Endothelial cell of umbilical vein (primary cell): Measurements from ENCODE around the gene MPST. TPM values are rescaled to one million over a fixed set of nuclear protein-coding genes. Genes with fewer than 3 reads are reported as not detected.
A peak's percentile ranks its signal among the peaks of the same experiment; 100 is the strongest.

Source experiments
- BruUV-seq: library from RNA; stranded (reverse); fragments of 400-500 nt; replicated peaks from 2 replicates; lab custom pipeline; 2021; lab: Mats Ljungman, UMichigan
- CTCF ChIA-PET: fragments of 300-600, 350-600 bp; sonication (Branson Sonifier 250); formaldehyde crosslinking; loops from one replicate; lab custom pipeline; 2021; ENCODE audit warnings: antibody characterized with exemption, inconsistent platforms; lab: Charles Lee
- POLR2A ChIA-PET: fragments of 300-600, 350-600 bp; sonication (Branson Sonifier 250); formaldehyde crosslinking; loops from one replicate; lab custom pipeline; 2021; ENCODE audit warnings: antibody characterized with exemption, inconsistent platforms; lab: Charles Lee
- DNase-seq: peaks from one replicate; pipeline ENCODE4 v3.0.0-alpha.2; 2011; ENCODE audit warnings: low read depth, low spot score
- FAIRE-seq: peaks from 2 replicates; lab custom pipeline; 2011; peaks lifted over from hg19 to GRCh38; lab: Jason Lieb, UNC
- H2AFZ ChIP-seq: 2 replicates; pipeline ENCODE4 v1.6.0; 2012; ENCODE audit warnings: low read depth, low read length, control low read depth, inconsistent platforms
- H3K27ac ChIP-seq: 2 replicates; pipeline ENCODE4 v1.5.1; 2011; ENCODE audit warnings: low read depth, mild to moderate bottlenecking, control low read depth, low read length, moderate library complexity; ENCODE audit not compliant: insufficient read depth
- H3K27me3 ChIP-seq, 2 experiments: 2 replicates each; pipeline versions ENCODE4 v1.6.0 to v1.6.1; 2011; ENCODE audit warnings: low read length in 2 of 2, mixed read lengths in 1 of 2; ENCODE audit not compliant: control insufficient read depth in 2 of 2, insufficient read depth in 2 of 2
- H3K36me3 ChIP-seq, 2 experiments: 2 replicates in 1 of 2; 3 replicates in 1 of 2; pipeline ENCODE4 v1.5.1; 2011; ENCODE audit warnings: low read length in 2 of 2, mild to moderate bottlenecking in 1 of 2, moderate library complexity in 1 of 2; ENCODE audit not compliant: control insufficient read depth in 2 of 2, insufficient read depth in 2 of 2; ENCODE audit errors: extremely low read depth in 1 of 2
- H3K4me1 ChIP-seq: 3 replicates; pipeline ENCODE4 v1.5.1; 2011; ENCODE audit warnings: mild to moderate bottlenecking, low read length; ENCODE audit not compliant: control insufficient read depth, insufficient read depth; ENCODE audit errors: extremely low read depth
- H3K4me2 ChIP-seq: 2 replicates; pipeline ENCODE4 v1.6.1; 2011; ENCODE audit warnings: low read length, control low read depth, mixed read lengths; ENCODE audit not compliant: insufficient read depth
- H3K4me3 ChIP-seq, 3 experiments: fragments of 200-600 bp in 1 of 3; sonication (generic), shearing (Covaris generic) in 1 of 3; replicated peaks in 1 of 3; 2 replicates each; pipeline ENCODE4 v1.5.1; 2011 to 2016; ENCODE audit warnings: control low read depth in 3 of 3, low read length in 3 of 3, mild to moderate bottlenecking in 2 of 3, inconsistent platforms in 1 of 3, low read depth in 1 of 3, moderate library complexity in 1 of 3; ENCODE audit not compliant: insufficient read depth in 1 of 3
- H3K79me2 ChIP-seq: 2 replicates; pipeline ENCODE4 v1.6.0; 2012; ENCODE audit warnings: low read length, inconsistent platforms; ENCODE audit not compliant: control insufficient read depth, insufficient read depth
- H3K9ac ChIP-seq: replicated peaks from 2 replicates; pipeline ENCODE3; 2011; ENCODE audit warnings: low read length, control low read depth; ENCODE audit not compliant: insufficient read depth; ENCODE audit errors: extremely low read depth
- H3K9me1 ChIP-seq: replicated peaks from 3 replicates; pipeline ENCODE4 v1.6.0; 2011; ENCODE audit warnings: mild to moderate bottlenecking, low read length; ENCODE audit not compliant: control insufficient read depth, insufficient read depth; ENCODE audit errors: extremely low read depth
- H3K9me3 ChIP-seq: replicated peaks from 2 replicates; pipeline ENCODE4 v1.5.1; 2012; ENCODE audit warnings: low read length, inconsistent platforms; ENCODE audit not compliant: control insufficient read depth, insufficient read depth
- H4K20me1 ChIP-seq: replicated peaks from 2 replicates; pipeline ENCODE3; 2011; ENCODE audit warnings: mild to moderate bottlenecking, low read length; ENCODE audit not compliant: control insufficient read depth, insufficient read depth; ENCODE audit errors: extremely low read depth
- EZH2 ChIP-seq: IDR thresholded peaks from 2 replicates; pipeline ENCODE4 v1.6.1; 2012; ENCODE audit warnings: borderline replicate concordance, low read depth, mild to moderate bottlenecking, moderate library complexity, low read length, inconsistent platforms; ENCODE audit not compliant: severe bottlenecking
- JUN ChIP-seq: IDR thresholded peaks from 2 replicates; pipeline ENCODE4 v1.6.1; 2011; ENCODE audit warnings: borderline replicate concordance, low read depth; ENCODE audit not compliant: insufficient read length, insufficient read depth
- dilution Hi-C: fragments of 300-500 bp; cut with MboI; formaldehyde crosslinking; loops from one replicate; pipeline ENCODE4 v1.15.0; 2019; ENCODE audit warnings: low sequenced_read_pairs; ENCODE audit not compliant: extremely low pct_ligation_motif_present
- intact Hi-C: fragments of 100-400 bp; cut with micrococcal nuclease; formaldehyde crosslinking; loops from one replicate; pipeline ENCODE4 v1.10.0; 2022
- polyA plus RNA-seq, 4 experiments: library from polyadenylated mRNA; depleted of rRNA in 3 of 4; stranded (reverse) in 3 of 4; unstranded in 1 of 4; fragments of >200 nt; gene quantifications; 2 replicates each; pipeline versions ENCODE4 v1.2.1 to v1.2.3, GENCODE V29; 2011 to 2012; ENCODE audit warnings: missing spikeins in 1 of 4
- total RNA-seq: library from RNA; stranded (reverse); gene quantifications from 2 replicates; pipeline ENCODE4 v1.2.3, GENCODE V29; 2021
- TF ChIP-seq, protein P1 (sequence below), 2 donors: IDR thresholded peaks; 1 replicate in 1 of 2; 2 replicates in 1 of 2; pipeline ENCODE4 v1.5.1; 2011; ENCODE audit warnings: low read length in 2 of 2, mild to moderate bottlenecking in 2 of 2, moderate library complexity in 2 of 2, control low read depth in 1 of 2, inconsistent platforms in 1 of 2, low read depth in 1 of 2; ENCODE audit not compliant: insufficient read depth in 1 of 2; ENCODE audit errors: extremely low read depth in 1 of 2

The MPST gene
- total and polyA plus RNA-seq, 2 donors (not counting 3 experiments of a cell fraction or from before 2014, with no cell fraction given): 93.2 to 124 TPM

GRCh38 chr22:37021710-37022482 lies 2.4 kb downstream of the MPST start:
- DNase-seq (peak; percentile 23), FAIRE-seq (peak; percentile 77)
- CTCF ChIA-PET: interaction anchor here (0.6 to 6.7 kb wide), 7 partner anchors 9 to 166 kb away, joined by 3 to 57 read pairs (median 4); a partner anchor contains a TSS
- H4K20me1 ChIP-seq: no peaks in the 10 kb centered on the region
- POLR2A ChIA-PET: no interaction called here
- TF ChIP-seq, protein P1, sequence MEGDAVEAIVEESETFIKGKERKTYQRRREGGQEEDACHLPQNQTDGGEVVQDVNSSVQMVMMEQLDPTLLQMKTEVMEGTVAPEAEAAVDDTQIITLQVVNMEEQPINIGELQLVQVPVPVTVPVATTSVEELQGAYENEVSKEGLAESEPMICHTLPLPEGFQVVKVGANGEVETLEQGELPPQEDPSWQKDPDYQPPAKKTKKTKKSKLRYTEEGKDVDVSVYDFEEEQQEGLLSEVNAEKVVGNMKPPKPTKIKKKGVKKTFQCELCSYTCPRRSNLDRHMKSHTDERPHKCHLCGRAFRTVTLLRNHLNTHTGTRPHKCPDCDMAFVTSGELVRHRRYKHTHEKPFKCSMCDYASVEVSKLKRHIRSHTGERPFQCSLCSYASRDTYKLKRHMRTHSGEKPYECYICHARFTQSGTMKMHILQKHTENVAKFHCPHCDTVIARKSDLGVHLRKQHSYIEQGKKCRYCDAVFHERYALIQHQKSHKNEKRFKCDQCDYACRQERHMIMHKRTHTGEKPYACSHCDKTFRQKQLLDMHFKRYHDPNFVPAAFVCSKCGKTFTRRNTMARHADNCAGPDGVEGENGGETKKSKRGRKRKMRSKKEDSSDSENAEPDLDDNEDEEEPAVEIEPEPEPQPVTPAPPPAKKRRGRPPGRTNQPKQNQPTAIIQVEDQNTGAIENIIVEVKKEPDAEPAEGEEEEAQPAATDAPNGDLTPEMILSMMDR (IDR thresholded peaks at IDR 0.05; ENCODE audit: extremely low read depth in 1 of 2, insufficient read depth in 1 of 2, low read depth in 1 of 2, low read length in 2 of 2): peak; percentile 73 to 88
- TF ChIP-seq JUN (no peak), EZH2 (no peak)
- H3K4me1 ChIP-seq: peaks cover 12% of the 10 kb centered on the region
- no peaks in the 10 kb centered on the region for H3K9me3 ChIP-seq
- peaks cover 2 to 25% of the 10 kb centered on the region in 2 experiments for H3K36me3 ChIP-seq
- no peak overlapping the region for H3K4me3 ChIP-seq
- no peaks in the 10 kb centered on the region for H3K9me1 ChIP-seq
- BruUV-seq: no TSS peak
- intact Hi-C loops: no loop called here
- H3K79me2 ChIP-seq: peaks cover 28% of the 10 kb centered on the region
- no peak overlapping the region for H2AFZ ChIP-seq
- H3K4me2 ChIP-seq: no peak overlapping the region
- dilution Hi-C loops: no loop called here
- no peak overlapping the region for H3K9ac ChIP-seq
- H3K27me3 ChIP-seq: no peaks in the 10 kb centered on the region
- H3K27ac ChIP-seq: no peak overlapping the region
